IPS-11a (cell line): ENCODE results near the gene CHRNA3.

Experiments used
- H3K4me3 ChIP-seq: one replicate; pipeline ENCODE4 v1.5.1; 2013; ENCODE audit warnings: low read depth, low read length, control low read depth

The CHRNA3 gene

GRCh38 chr15:78637776-78638435, 17.1 kb upstream of the CHRNA3 start:
- no peak overlapping the region for H3K4me3 ChIP-seq

GRCh38 chr15:78636378-78636859, 15.6 kb upstream of the CHRNA3 start:
- H3K4me3 ChIP-seq, result no peak overlapping the region

- no peak overlapping the region for H3K4me3 ChIP-seq
Measured at GRCh38 chr15:78635346-78635745, 14.6 kb upstream of the CHRNA3 start.

- no peak overlapping the region for H3K4me3 ChIP-seq
Measured at GRCh38 chr15:78634210-78635145, 13.7 kb upstream of the CHRNA3 start.

DNA sequence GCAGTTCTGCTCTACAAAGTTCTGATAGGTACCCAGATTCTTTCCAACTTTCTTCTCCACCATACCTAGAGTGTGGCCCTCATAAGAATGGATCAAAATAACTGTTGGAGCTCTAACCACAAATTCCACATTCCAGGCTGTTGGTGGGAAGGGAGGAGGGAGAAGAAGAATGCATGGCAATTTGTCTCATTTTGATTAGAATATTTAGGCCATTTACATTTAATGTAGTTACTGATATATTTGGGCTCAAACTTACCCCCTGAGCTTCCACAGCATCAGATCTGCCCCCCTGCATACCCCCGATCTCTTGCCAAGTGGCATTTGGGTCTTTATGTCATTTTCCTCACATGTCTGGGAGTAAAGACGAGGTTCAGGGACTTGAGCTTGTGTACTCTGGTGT, 12.6 kb upstream of the CHRNA3 start:
- no peak overlapping the region for H3K4me3 ChIP-seq

- H3K4me3 ChIP-seq, result no peak overlapping the region
Measured at GRCh38 chr15:78630886-78631633, 10.3 kb upstream of the CHRNA3 start.

GRCh38 chr15:78629716-78630065, 8.9 kb upstream of the CHRNA3 start:
- H3K4me3 ChIP-seq, result no peak overlapping the region

DNA sequence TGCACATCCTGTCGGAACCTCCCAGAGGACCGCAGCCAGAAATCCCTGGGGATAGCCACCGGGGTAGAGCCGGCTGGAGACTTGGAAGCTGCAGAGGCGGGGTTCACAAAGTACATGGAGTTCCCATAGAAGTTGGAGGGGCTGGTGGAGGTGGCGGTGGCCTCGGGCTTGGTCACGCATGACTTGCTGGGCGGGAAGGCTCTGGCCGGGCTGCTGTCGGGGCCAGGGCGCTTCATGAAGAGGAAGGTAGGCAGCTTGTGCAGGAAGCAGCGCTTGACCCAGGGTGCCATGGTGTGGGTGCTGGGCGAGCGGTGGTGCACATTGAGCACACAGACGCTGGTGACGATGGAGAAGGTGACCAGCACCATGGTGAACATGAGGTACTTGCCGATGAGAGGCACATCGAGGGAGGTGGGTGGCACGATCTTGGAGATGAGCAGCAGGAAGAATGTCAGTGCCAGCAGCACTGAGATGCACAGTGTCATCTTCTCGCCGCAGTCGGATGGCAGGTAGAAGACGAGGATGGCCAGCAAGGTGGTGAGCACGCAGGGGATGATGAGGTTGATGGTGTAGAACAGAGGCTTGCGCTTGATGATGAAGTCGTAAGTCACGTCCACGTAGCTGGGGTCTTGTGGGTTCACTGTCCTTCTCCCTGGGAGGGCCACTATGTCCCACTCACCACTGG, 8.4 kb upstream of the CHRNA3 start:
- no peak overlapping the region for H3K4me3 ChIP-seq

- H3K4me3 ChIP-seq, result no peak overlapping the region
Measured at GRCh38 chr15:78628227-78628626, 7.4 kb upstream of the CHRNA3 start.

DNA sequence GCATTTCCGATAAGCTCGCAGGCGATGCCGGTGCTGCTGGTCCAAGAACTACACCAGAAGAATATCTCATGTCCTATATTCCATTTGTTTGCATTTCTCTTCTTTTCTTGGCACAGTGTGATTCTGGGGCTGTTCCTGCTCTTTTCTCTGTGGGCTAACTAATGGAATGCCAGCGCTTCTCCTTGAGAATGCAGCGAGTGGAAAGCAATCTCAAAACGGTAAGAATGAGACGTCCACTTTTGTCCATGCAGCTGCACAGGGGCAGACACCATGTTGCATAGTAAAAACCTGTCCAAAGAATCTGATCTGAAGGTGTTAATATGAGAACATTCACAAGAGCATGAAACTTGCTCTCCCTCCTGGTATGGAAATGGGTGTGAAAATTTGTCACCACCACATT, 6.6 kb upstream of the CHRNA3 start:
- H3K4me3 ChIP-seq, result no peak overlapping the region

DNA sequence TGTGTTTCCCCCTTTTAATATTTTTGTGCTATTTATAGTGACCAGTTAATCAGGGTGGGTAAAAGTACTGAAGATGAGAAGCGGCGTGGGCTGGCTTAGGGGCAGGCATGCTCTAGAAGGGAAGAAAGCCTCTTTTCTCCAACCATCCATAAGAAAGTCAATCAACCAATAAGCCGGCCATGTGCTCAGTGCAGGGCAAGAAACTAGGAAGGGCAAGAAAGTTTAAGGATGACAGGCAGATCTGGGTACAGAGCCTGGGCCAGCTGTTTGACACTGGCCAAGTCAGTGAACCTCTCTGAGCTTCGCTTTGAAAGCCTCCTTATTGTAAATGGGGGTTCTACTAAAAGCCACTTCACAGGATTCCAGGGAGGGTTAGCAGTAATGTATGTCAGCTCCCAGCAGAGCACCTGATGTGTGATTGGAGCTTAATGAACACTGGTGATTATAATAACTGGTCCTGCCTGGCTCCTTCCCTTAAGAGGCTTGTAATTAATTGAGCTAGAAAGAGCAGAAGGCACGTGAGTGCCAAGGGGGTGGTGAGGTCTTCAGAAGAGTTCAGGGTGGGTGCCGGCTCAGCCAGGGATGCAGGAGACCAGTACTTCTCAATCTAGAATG, 5.7 kb upstream of the CHRNA3 start:
- no peak overlapping the region for H3K4me3 ChIP-seq

DNA sequence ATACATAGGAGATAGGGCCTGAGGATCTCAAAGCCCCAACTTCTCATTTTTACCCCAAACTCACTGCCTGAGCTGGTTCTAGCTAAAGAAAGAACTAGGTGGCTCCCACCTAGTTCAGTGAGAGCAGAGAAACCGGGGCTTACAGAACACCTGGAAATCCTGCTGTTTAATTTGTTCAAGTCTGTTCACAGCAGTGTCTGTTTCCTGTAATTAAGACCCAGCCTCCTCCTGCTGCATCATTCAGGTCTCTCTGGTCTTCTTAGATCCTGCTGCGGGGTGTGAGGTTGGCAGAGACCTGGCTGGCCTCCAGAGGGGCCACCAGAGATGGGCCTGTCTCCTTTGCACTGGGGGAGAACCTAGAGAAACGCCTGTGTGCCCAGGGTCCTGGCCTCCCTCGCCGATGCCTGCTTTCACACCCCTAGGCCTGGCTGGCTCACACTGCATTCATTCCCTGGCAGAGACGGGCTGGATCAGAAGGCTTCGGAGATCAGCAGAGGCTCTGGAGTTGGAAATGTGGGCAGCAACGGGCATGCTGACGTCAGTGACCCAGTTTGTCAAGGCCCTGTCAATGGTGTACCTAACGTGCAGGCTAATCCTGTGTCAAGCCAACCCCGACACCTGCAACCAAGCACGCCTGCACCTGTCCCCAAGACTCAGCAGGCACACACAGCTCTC, 4.9 kb upstream of the CHRNA3 start:
- no peak overlapping the region for H3K4me3 ChIP-seq

- no peak overlapping the region for H3K4me3 ChIP-seq
Measured at GRCh38 chr15:78624651-78625590, 4.1 kb upstream of the CHRNA3 start.

GRCh38 chr15:78623786-78624497, 3.1 kb upstream of the CHRNA3 start:
- no peak overlapping the region for H3K4me3 ChIP-seq

- no peak overlapping the region for H3K4me3 ChIP-seq
Measured at GRCh38 chr15:78621810-78622402, 1.1 kb upstream of the CHRNA3 start.

- H3K4me3 ChIP-seq, result peak overlapping the region; percentile 48
Measured at GRCh38 chr15:78620021-78620526, 722 bp downstream of the CHRNA3 start.
